Stimulated activated CD4-positive, alpha-beta T cell treated with anti-CD3 and anti-CD28 coated beads, Interleukin-15, amount 100 ng/mL, for 24 hours (primary cell): ENCODE results near the gene EML6.

Experiments
- DNase-seq: peaks from one replicate; pipeline ENCODE4 v3.0.0-alpha.2; 2020

Gene EML6

GRCh38 chr2:54950811-54951210 lies 227.3 kb downstream of the EML6 start:
- no peak for DNase-seq

GRCh38 chr2:54952425-54952824 lies 229.0 kb downstream of the EML6 start:
- no peak for DNase-seq

- DNase-seq, result no peak
Measured at GRCh38 chr2:54952978-54953456, 229.6 kb downstream of the EML6 start.

GRCh38 chr2:54954158-54954557 lies 230.7 kb downstream of the EML6 start:
- DNase-seq, result no peak

- DNase-seq, result no peak
Measured at GRCh38 chr2:54954705-54955357, 231.4 kb downstream of the EML6 start.

- DNase-seq, result no peak
Measured at GRCh38 chr2:54955358-54956110, 232.1 kb downstream of the EML6 start.

- no peak for DNase-seq
Measured at GRCh38 chr2:54956111-54956627, 232.7 kb downstream of the EML6 start.

- no peak for DNase-seq
Measured at GRCh38 chr2:54957321-54957999, 234.0 kb downstream of the EML6 start.

- DNase-seq, result no peak
Measured at GRCh38 chr2:54958717-54959371, 235.4 kb downstream of the EML6 start.

GRCh38 chr2:54960164-54960563 lies 236.7 kb downstream of the EML6 start:
- DNase-seq, result no peak

GRCh38 chr2:54962511-54962910 lies 239.0 kb downstream of the EML6 start:
- no peak for DNase-seq

GRCh38 chr2:54962935-54963440 lies 239.5 kb downstream of the EML6 start:
- no peak for DNase-seq

GRCh38 chr2:54963476-54963875 lies 240.0 kb downstream of the EML6 start:
- DNase-seq, result no peak

GRCh38 chr2:54964271-54964670 lies 240.8 kb downstream of the EML6 start:
- no peak for DNase-seq

- no peak for DNase-seq
Measured at GRCh38 chr2:54964816-54965215, 241.4 kb downstream of the EML6 start.

- DNase-seq, result no peak
Measured at GRCh38 chr2:54965425-54965824, 242.0 kb downstream of the EML6 start.

GRCh38 chr2:54966165-54966832 lies 242.8 kb downstream of the EML6 start:
- DNase-seq, result no peak

GRCh38 chr2:54966837-54967236 lies 243.4 kb downstream of the EML6 start:
- no peak for DNase-seq

- no peak for DNase-seq
Measured at GRCh38 chr2:54967269-54967668, 243.8 kb downstream of the EML6 start.

GRCh38 chr2:54967759-54968365 lies 244.4 kb downstream of the EML6 start:
- DNase-seq, result no peak

- no peak for DNase-seq
Measured at GRCh38 chr2:54968561-54969218, 245.2 kb downstream of the EML6 start.
